IMR-90 (cell line): ENCODE measurements around the gene JADE2. TPM values are rescaled to one million over a fixed set of nuclear protein-coding genes. Genes with fewer than 3 reads are reported as not detected.
A peak's percentile ranks its signal among the peaks of the same experiment; 100 is the strongest.

Experiments used
- ATAC-seq: fragments of 200-7000 bp; cut with Tn5 transposase; 2 replicates; pipeline ENCODE4 v1.9.1; 2020; ENCODE audit warnings: low read depth, mild to moderate bottlenecking, moderate library complexity
- BruUV-seq: library from RNA; stranded (reverse); fragments of 400-500 nt; replicated peaks from 2 replicates; lab custom pipeline; 2021; lab: Mats Ljungman, UMichigan
- CTCF ChIA-PET: fragments of 300-600 bp; formaldehyde crosslinking; extraction: SDS; loops from one replicate; lab custom pipeline; 2021; ENCODE audit warnings: antibody characterized with exemption; lab: Yijun Ruan, JAX
- POLR2A ChIA-PET: fragments of 300-600 bp; sonication (Branson Sonifier 250); formaldehyde crosslinking; loops from one replicate; lab custom pipeline; 2022; ENCODE audit warnings: antibody characterized with exemption; ENCODE audit not compliant: unreplicated experiment; lab: Charles Lee
- DNase-seq: peaks from one replicate; pipeline ENCODE4 v3.0.0; 2013
- H2AFZ ChIP-seq: replicated peaks from 2 replicates; pipeline ENCODE3; 2013; ENCODE audit warnings: low read length, mild to moderate bottlenecking; ENCODE audit not compliant: poor library complexity
- H2AK5ac ChIP-seq: 2 replicates; pipeline ENCODE4 v1.6.1; 2013; ENCODE audit warnings: low read depth, low read length, inconsistent platforms
- H2AK9ac ChIP-seq: replicated peaks from 2 replicates; pipeline ENCODE3; 2013; ENCODE audit warnings: mild to moderate bottlenecking, low read depth, low read length, moderate library complexity; ENCODE audit not compliant: poor library complexity
- H2BK120ac ChIP-seq: 2 replicates; pipeline ENCODE4 v1.6.1; 2013; ENCODE audit warnings: low read depth, low read length, inconsistent platforms
- H2BK15ac ChIP-seq: 3 replicates; pipeline ENCODE4 v1.6.1; 2013; ENCODE audit warnings: low read depth, low read length, inconsistent platforms
- H2BK20ac ChIP-seq: 2 replicates; pipeline ENCODE4 v1.6.1; 2013; ENCODE audit warnings: low read depth, mild to moderate bottlenecking, inconsistent platforms, low read length, moderate library complexity
- H2BK5ac ChIP-seq: 2 replicates; pipeline ENCODE4 v1.6.1; 2013; ENCODE audit warnings: mild to moderate bottlenecking, low read depth, low read length, inconsistent platforms; ENCODE audit not compliant: poor library complexity, severe bottlenecking
- H3K14ac ChIP-seq: replicated peaks from 2 replicates; pipeline ENCODE4 v1.6.1; 2013; ENCODE audit warnings: low read depth, low read length, inconsistent platforms
- H3K18ac ChIP-seq: 2 replicates; pipeline ENCODE4 v1.6.1; 2013; ENCODE audit warnings: low read depth, low read length, control low read depth
- H3K23ac ChIP-seq: 2 replicates; pipeline ENCODE4 v1.6.1; 2013; ENCODE audit warnings: low read depth, low read length, inconsistent platforms
- H3K27ac ChIP-seq: 2 replicates; pipeline ENCODE4 v1.5.1; 2013; ENCODE audit warnings: mild to moderate bottlenecking, control low read depth, low read length; ENCODE audit not compliant: insufficient read depth
- H3K27me3 ChIP-seq: 2 replicates; pipeline ENCODE4 v1.6.1; 2013; ENCODE audit warnings: low read length; ENCODE audit not compliant: control insufficient read depth, insufficient read depth
- H3K36me3 ChIP-seq: 2 replicates; pipeline ENCODE4 v1.6.1; 2013; ENCODE audit warnings: low read length, mixed read lengths; ENCODE audit not compliant: control insufficient read depth, insufficient read depth
- H3K4ac ChIP-seq: 2 replicates; pipeline ENCODE4 v1.6.1; 2013; ENCODE audit warnings: low read depth, low read length, inconsistent platforms
- H3K4me1 ChIP-seq: 2 replicates; pipeline ENCODE4 v1.6.1; 2013; ENCODE audit warnings: low read length, mixed read lengths; ENCODE audit not compliant: control insufficient read depth, insufficient read depth
- H3K4me2 ChIP-seq: 2 replicates; pipeline ENCODE4 v1.6.1; 2013; ENCODE audit warnings: low read depth, mild to moderate bottlenecking, control low read depth, low read length, moderate library complexity
- H3K4me3 ChIP-seq: 2 replicates; pipeline ENCODE4 v1.5.1; 2013; ENCODE audit warnings: low read depth, mild to moderate bottlenecking, control low read depth, low read length, moderate library complexity; ENCODE audit not compliant: insufficient read depth
- H3K56ac ChIP-seq: 2 replicates; pipeline ENCODE4 v1.6.1; 2013; ENCODE audit warnings: low read length, inconsistent platforms; ENCODE audit not compliant: insufficient read depth; ENCODE audit errors: extremely low read depth
- H3K79me1 ChIP-seq, 2 experiments: 2 replicates each; pipeline ENCODE4 v1.6.1; 2013; ENCODE audit warnings: low read length in 2 of 2, inconsistent platforms in 1 of 2, low read depth in 1 of 2
- H3K9ac ChIP-seq: 2 replicates; pipeline ENCODE4 v1.6.1; 2013; ENCODE audit warnings: low read depth, low read length, control low read depth
- H3K9me1 ChIP-seq: 2 replicates; pipeline ENCODE4 v1.6.1; 2013; ENCODE audit warnings: low read length, inconsistent platforms; ENCODE audit not compliant: insufficient read depth
- H3K9me3 ChIP-seq: 2 replicates; pipeline ENCODE4 v1.6.1; 2013; ENCODE audit warnings: low read length; ENCODE audit not compliant: control insufficient read depth, insufficient read depth
- H4K20me1 ChIP-seq: 2 replicates; pipeline ENCODE4 v1.6.1; 2013; ENCODE audit warnings: low read length, inconsistent platforms; ENCODE audit not compliant: insufficient read depth
- H4K5ac ChIP-seq: 2 replicates; pipeline ENCODE4 v1.6.1; 2013; ENCODE audit warnings: mild to moderate bottlenecking, low read depth, low read length, control low read depth
- H4K8ac ChIP-seq, 2 experiments: 2 replicates each; pipeline ENCODE4 v1.6.1; 2013; ENCODE audit warnings: low read depth in 2 of 2, low read length in 2 of 2, control low read depth in 1 of 2, inconsistent platforms in 1 of 2
- H4K91ac ChIP-seq: 2 replicates; pipeline ENCODE4 v1.6.1; 2013; ENCODE audit warnings: low read depth, low read length, inconsistent platforms; ENCODE audit not compliant: insufficient read depth
- BHLHE40 ChIP-seq: fragments of 150-350 bp; IDR thresholded peaks from 2 replicates; pipeline ENCODE4 v1.6.1; 2016; ENCODE audit warnings: mild to moderate bottlenecking, low read depth, low read length
- CHD1 ChIP-seq: IDR thresholded peaks from 2 replicates; pipeline ENCODE4 v1.6.1; 2012; ENCODE audit warnings: low read depth, low read length, improper control_type of control experiment
- MAFK ChIP-seq: IDR thresholded peaks from 2 replicates; pipeline ENCODE4 v1.6.1; 2012; ENCODE audit warnings: low read depth, low read length, improper control_type of control experiment
- RFX5 ChIP-seq: IDR thresholded peaks from 2 replicates; pipeline ENCODE4 v1.8.0; 2012; ENCODE audit warnings: low read depth, mild to moderate bottlenecking, low read length, moderate library complexity
- WGBS, 2 experiments: methylation state at CpG; one replicate each; pipeline versions ENCODE4 v1.1.5 to v1.1.7; 2013; ENCODE audit warnings: missing lambda C conversion rate in 2 of 2; ENCODE audit not compliant: insufficient read length in 1 of 2; ENCODE audit errors: extremely low coverage in 2 of 2; 5-methylcytosine and 5-hydroxymethylcytosine counted together
- dilution Hi-C: fragments of 300-500 bp; cut with HindIII; formaldehyde crosslinking; loops from one replicate; pipeline ENCODE4 v1.14.3; 2018; ENCODE audit warnings: low sequenced_read_pairs; ENCODE audit not compliant: unreplicated experiment
- in situ Hi-C: fragments of 300-500 bp; cut with MboI; formaldehyde crosslinking; loops from 3 replicates; pipeline ENCODE4 v1.14.3; 2019; ENCODE audit warnings: low sequenced_read_pairs, inconsistent platforms, mixed read lengths
- intact Hi-C: fragments of 100-400 bp; cut with micrococcal nuclease; formaldehyde crosslinking; loops from 2 replicates; pipeline ENCODE4 v1.10.0; 2022
- polyA plus RNA-seq, 3 experiments: library from polyadenylated mRNA; depleted of rRNA; stranded (reverse); fragments of >200 nt; gene quantifications; 2 replicates each; pipeline ENCODE4 v1.2.3, GENCODE V29; 2012; ENCODE audit warnings: low replicate concordance in 1 of 3
- total RNA-seq: library from RNA; depleted of rRNA; stranded (reverse); fragments of >200 nt; gene quantifications from 2 replicates; pipeline ENCODE4 v1.2.3, GENCODE V29; 2012
- TF ChIP-seq, protein P1 (sequence below): fragments of 150-350 bp; IDR thresholded peaks from 2 replicates; pipeline ENCODE4 v1.6.1; 2017; ENCODE audit warnings: mild to moderate bottlenecking, antibody characterized with exemption, low read length, low read depth
- TF ChIP-seq, protein P2 (sequence below): fragments of 150-350 bp; IDR thresholded peaks from 2 replicates; pipeline ENCODE4 v1.6.1; 2016; ENCODE audit warnings: low read depth, mild to moderate bottlenecking, low read length, moderate library complexity, borderline replicate concordance

Gene JADE2
- total and polyA plus RNA-seq, 2 of the 4 experiments (the other 2 are of a cell fraction) = 13.3 to 14.9 TPM

- no peak overlapping the region for H2AK9ac ChIP-seq
- H3K27me3 ChIP-seq = no peaks in the 10 kb centered on the region
- no peak overlapping the region for H3K27ac ChIP-seq
- no peak overlapping the region for H2BK20ac ChIP-seq
- no TSS peak for BruUV-seq
- peak overlapping the region in 1 of 2 experiments; percentile 7; a peak in 1 of 4 replicates for H4K8ac ChIP-seq
- H3K56ac ChIP-seq = no peak overlapping the region
- H2AFZ ChIP-seq = no peak overlapping the region
- no peak overlapping the region for H3K14ac ChIP-seq
- peaks cover 16% of the 10 kb centered on the region for H3K9me1 ChIP-seq
- no peak overlapping the region for H3K4me3 ChIP-seq
- 100% methylated on average over 1 of the region's 17 CpGs; no CpG with 5 or more reads in 1 of the 2 experiments for WGBS, 2 experiments
- H4K5ac ChIP-seq = no peak overlapping the region
- peak overlapping the region; percentile 89; the same call in 1 of the 2 replicates for H3K4ac ChIP-seq
- peak overlapping the region; percentile 69 for H2AK5ac ChIP-seq
- dilution Hi-C loops (no loop called here), intact Hi-C loops (no loop called here), in situ Hi-C loops (no loop called here)
- DNase-seq = peak; percentile 54
- H3K79me1 ChIP-seq = peaks cover 0 to 10% of the 10 kb centered on the region in 2 experiments; a peak in 1 of 4 replicates
- TF ChIP-seq, protein P1, sequence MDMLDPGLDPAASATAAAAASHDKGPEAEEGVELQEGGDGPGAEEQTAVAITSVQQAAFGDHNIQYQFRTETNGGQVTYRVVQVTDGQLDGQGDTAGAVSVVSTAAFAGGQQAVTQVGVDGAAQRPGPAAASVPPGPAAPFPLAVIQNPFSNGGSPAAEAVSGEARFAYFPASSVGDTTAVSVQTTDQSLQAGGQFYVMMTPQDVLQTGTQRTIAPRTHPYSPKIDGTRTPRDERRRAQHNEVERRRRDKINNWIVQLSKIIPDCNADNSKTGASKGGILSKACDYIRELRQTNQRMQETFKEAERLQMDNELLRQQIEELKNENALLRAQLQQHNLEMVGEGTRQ = no peak
- TF ChIP-seq BHLHE40 (peak; percentile 25; the same call in 1 of the 2 replicates), MAFK (no peak), CHD1 (no peak), RFX5 (no peak)
- TF ChIP-seq, protein P2, sequence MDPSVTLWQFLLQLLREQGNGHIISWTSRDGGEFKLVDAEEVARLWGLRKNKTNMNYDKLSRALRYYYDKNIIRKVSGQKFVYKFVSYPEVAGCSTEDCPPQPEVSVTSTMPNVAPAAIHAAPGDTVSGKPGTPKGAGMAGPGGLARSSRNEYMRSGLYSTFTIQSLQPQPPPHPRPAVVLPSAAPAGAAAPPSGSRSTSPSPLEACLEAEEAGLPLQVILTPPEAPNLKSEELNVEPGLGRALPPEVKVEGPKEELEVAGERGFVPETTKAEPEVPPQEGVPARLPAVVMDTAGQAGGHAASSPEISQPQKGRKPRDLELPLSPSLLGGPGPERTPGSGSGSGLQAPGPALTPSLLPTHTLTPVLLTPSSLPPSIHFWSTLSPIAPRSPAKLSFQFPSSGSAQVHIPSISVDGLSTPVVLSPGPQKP = no peak
- peak overlapping the region; percentile 98; the same call in 1 of the 3 replicates for H2BK15ac ChIP-seq
- no peaks in the 10 kb centered on the region for H4K20me1 ChIP-seq
- H3K36me3 ChIP-seq = no peaks in the 10 kb centered on the region
- H2BK120ac ChIP-seq = peak overlapping the region; percentile 53; the same call in 1 of the 2 replicates
- no peak overlapping the region for H3K9ac ChIP-seq
- no peak overlapping the region for H3K18ac ChIP-seq
- POLR2A ChIA-PET = no interaction called here
- peaks cover 14% of the 10 kb centered on the region for H3K4me1 ChIP-seq
- H2BK5ac ChIP-seq = no peak overlapping the region
- CTCF ChIA-PET = no interaction called here
- H3K4me2 ChIP-seq = no peak overlapping the region
- H3K23ac ChIP-seq = no peak overlapping the region
- no peak for ATAC-seq
- H3K9me3 ChIP-seq = no peaks in the 10 kb centered on the region
- H4K91ac ChIP-seq = peak overlapping the region; percentile 25; the same call in 1 of the 2 replicates
Measured at GRCh38 chr5:134500699-134501430, 24.6 kb upstream of the JADE2 start.
